Tibial artery (tissue), 4 donors: Measurements from ENCODE around the gene RAD51B.
A peak's percentile ranks its signal among the peaks of the same experiment; 100 is the strongest.

Source experiments
- DNase-seq, 2 donors: peaks; one replicate each; pipeline ENCODE4 v3.0.0-alpha.2; 2019
- H3K27ac ChIP-seq, 2 donors: fragments of 200-600 bp; sonication (generic) in 1 of 2; 1 replicate in 1 of 2; 2 replicates in 1 of 2; pipeline ENCODE4 v1.5.1; 2018 to 2019; ENCODE audit warnings: mild to moderate bottlenecking in 1 of 2
- H3K27me3 ChIP-seq, 2 donors: fragments of 200-600 bp; sonication (generic) in 1 of 2; one replicate each; pipeline versions ENCODE4 v1.5.1 to v1.6.0; 2016 to 2019
- H3K36me3 ChIP-seq, 3 donors: fragments of 200-600 bp; sonication (generic) in 2 of 3; one replicate each; pipeline ENCODE4 v1.5.1; 2016 to 2019; ENCODE audit warnings: mild to moderate bottlenecking in 2 of 3
- H3K4me1 ChIP-seq, 4 donors: fragments of 200-600 bp; sonication (generic) in 2 of 4; 1 replicate in 3 of 4; 2 replicates in 1 of 4; pipeline ENCODE4 v1.5.1; 2016 to 2019
- H3K4me3 ChIP-seq, 2 donors: fragments of 200-600 bp; sonication (generic) in 1 of 2; 1 replicate in 1 of 2; 2 replicates in 1 of 2; pipeline ENCODE4 v1.5.1; 2018 to 2019; ENCODE audit warnings: mild to moderate bottlenecking in 2 of 2
- H3K9me3 ChIP-seq, 3 donors: fragments of 200-600 bp; sonication (generic) in 1 of 3; one replicate each; pipeline ENCODE4 v1.5.1; 2016 to 2019
- CTCF ChIP-seq, 2 experiments: fragments of 200-600 bp in 1 of 2; fragments of 450-650 bp in 1 of 2; IDR thresholded peaks; one replicate each; pipeline ENCODE4 v1.5.1; 2017 to 2019; ENCODE audit warnings: antibody characterized with exemption in 2 of 2, mild to moderate bottlenecking in 1 of 2, moderate library complexity in 1 of 2
- intact Hi-C: fragments of 100-400 bp; cut with DNase I; formaldehyde crosslinking; loops from one replicate; pipeline ENCODE4 v1.15.0; 2023; ENCODE audit warnings: low total_unique reads

Gene RAD51B

GRCh38 chr14:68701001-68701741, 881.6 kb downstream of the RAD51B start:
- no peaks in the 10 kb centered on the region for H3K36me3 ChIP-seq
- H3K27ac ChIP-seq = no peak overlapping the region
- H3K27me3 ChIP-seq = no peaks in the 10 kb centered on the region
- no peak for TF ChIP-seq CTCF (IDR thresholded peaks at IDR 0.05)
- H3K4me3 ChIP-seq = no peak overlapping the region
- DNase-seq = peak in 1 of 2 donors; percentile 2
- H3K9me3 ChIP-seq = no peaks in the 10 kb centered on the region
- intact Hi-C loops = no loop called here
- H3K4me1 ChIP-seq = peaks cover 0 to 13% (median 6%) of the 10 kb centered on the region in 4 donors

GRCh38 chr14:68702135-68702534, 882.6 kb downstream of the RAD51B start:
- Histone ChIP-seq H3K4me3 (no peak overlapping the region), H3K36me3 (no peaks in the 10 kb centered on the region), H3K9me3 (no peaks in the 10 kb centered on the region), H3K27me3 (no peaks in the 10 kb centered on the region), H3K27ac (no peak overlapping the region), H3K4me1 (peaks cover 0 to 13% (median 3%) of the 10 kb centered on the region in 4 donors)
- no peak for DNase-seq
- TF ChIP-seq CTCF (IDR thresholded peaks at IDR 0.05) = no peak
- intact Hi-C loops = no loop called here

- Histone ChIP-seq H3K4me1 (peaks cover 0 to 13% (median 3%) of the 10 kb centered on the region in 4 donors), H3K36me3 (no peaks in the 10 kb centered on the region), H3K9me3 (no peaks in the 10 kb centered on the region), H3K27me3 (no peaks in the 10 kb centered on the region), H3K4me3 (no peak overlapping the region), H3K27ac (no peak overlapping the region)
- intact Hi-C loops = no loop called here
- DNase-seq = no peak
- TF ChIP-seq CTCF (IDR thresholded peaks at IDR 0.05) = no peak
These were observed 883.0 kb downstream of the RAD51B start for GRCh38 chr14:68702578-68702977.

- DNase-seq = no peak
- no peak overlapping the region for H3K4me3 ChIP-seq
- H3K36me3 ChIP-seq = no peaks in the 10 kb centered on the region
- H3K9me3 ChIP-seq = no peaks in the 10 kb centered on the region
- no peak for TF ChIP-seq CTCF (IDR thresholded peaks at IDR 0.05)
- intact Hi-C loops = no loop called here
- no peaks in the 10 kb centered on the region for H3K27me3 ChIP-seq
- peaks cover 0 to 13% (median 3%) of the 10 kb centered on the region in 4 donors for H3K4me1 ChIP-seq
- H3K27ac ChIP-seq = no peak overlapping the region
These were observed 883.5 kb downstream of the RAD51B start for GRCh38 chr14:68703093-68703492.

- no peaks in the 10 kb centered on the region for H3K36me3 ChIP-seq
- no peak for TF ChIP-seq CTCF (IDR thresholded peaks at IDR 0.05)
- no peak overlapping the region for H3K27ac ChIP-seq
- H3K4me1 ChIP-seq = peaks cover 0 to 13% (median 3%) of the 10 kb centered on the region in 4 donors
- intact Hi-C loops = loop anchor here (5.0 kb wide), 1 partner anchor 62 kb away; no protein-coding TSS in a partner anchor
- H3K4me3 ChIP-seq = no peak overlapping the region
- no peaks in the 10 kb centered on the region for H3K9me3 ChIP-seq
- no peaks in the 10 kb centered on the region for H3K27me3 ChIP-seq
- DNase-seq = peak in 1 of 2 donors; percentile 32
These were observed 885.4 kb downstream of the RAD51B start for GRCh38 chr14:68704736-68705720.
